Measurements from ENCODE around the gene HACD3. TPM values are rescaled to one million over a fixed set of nuclear protein-coding genes. Genes with fewer than 3 reads are reported as not detected.

Gene HACD3
- total and polyA plus RNA-seq, 2 of the 4 experiments (the other 2 are of a cell fraction): 60.9 to 131 TPM

DNA sequence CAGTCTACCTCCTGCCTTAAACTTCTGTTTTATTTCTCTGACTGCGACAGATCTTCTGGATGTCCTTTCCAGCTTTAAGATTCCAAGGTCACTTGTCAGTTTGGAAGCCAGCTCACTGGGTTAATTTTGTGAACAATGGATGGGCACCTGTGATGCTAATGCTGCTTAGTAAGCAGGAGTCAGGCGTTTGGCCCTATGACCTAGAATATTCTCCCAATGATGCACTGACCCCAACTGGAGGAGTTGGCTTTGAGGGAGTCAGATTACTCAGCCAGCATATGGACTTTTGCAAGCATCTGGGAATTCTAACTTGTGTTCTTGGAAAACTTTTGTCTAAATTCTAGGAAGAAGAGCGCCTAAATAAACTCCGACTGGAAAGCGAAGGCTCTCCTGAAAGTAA is 28.1 kb downstream of the HACD3 start:
- no peak overlapping the region for H2BK120ac ChIP-seq (ENCODE audit: low read depth, low read length)
- no peak overlapping the region for H2AK9ac ChIP-seq (replicated peaks; ENCODE audit: low read depth, low read length, poor library complexity)
- peaks cover 4% of the 10 kb centered on the region for H3K4me1 ChIP-seq (ENCODE audit: control insufficient read depth, insufficient read depth, low read length)
- H4K8ac ChIP-seq (ENCODE audit: low read depth in 2 of 2, low read length in 2 of 2): no peak overlapping the region
- peaks cover 5% of the 10 kb centered on the region; the same call in 1 of the 2 replicates for H4K20me1 ChIP-seq (ENCODE audit: insufficient read depth, low read length)
- H3K9me3 ChIP-seq (ENCODE audit: control insufficient read depth, insufficient read depth, low read length): no peaks in the 10 kb centered on the region
- H3K27ac ChIP-seq (ENCODE audit: insufficient read depth, low read length): no peak overlapping the region
- no peak overlapping the region for H4K91ac ChIP-seq (ENCODE audit: insufficient read depth, low read depth, low read length)
- intact Hi-C loops (cut with micrococcal nuclease) (no loop called here), dilution Hi-C loops (cut with HindIII; ENCODE audit: low sequenced_read_pairs, unreplicated experiment) (no loop called here), in situ Hi-C loops (cut with MboI; ENCODE audit: low sequenced_read_pairs) (no loop called here)
- H3K79me1 ChIP-seq (ENCODE audit: low read depth in 1 of 2, low read length in 2 of 2): peaks cover 31 to 55% of the 10 kb centered on the region in 2 experiments
- ChIA-PET CTCF (interaction anchor here (0.6 kb wide), 1 partner anchor 29 kb away, joined by 3 read pairs; no protein-coding TSS in a partner anchor), POLR2A (ENCODE audit: unreplicated experiment) (no interaction called here)
- no peaks in the 10 kb centered on the region for H3K27me3 ChIP-seq (ENCODE audit: control insufficient read depth, insufficient read depth, low read length)
- H3K9me1 ChIP-seq (ENCODE audit: insufficient read depth, low read length): peaks cover 10% of the 10 kb centered on the region; the same call in 1 of the 2 replicates
- no peak overlapping the region for H2BK20ac ChIP-seq (ENCODE audit: low read depth, low read length)
- peaks cover 20% of the 10 kb centered on the region for H3K36me3 ChIP-seq (ENCODE audit: control insufficient read depth, insufficient read depth, low read length)
- no peak overlapping the region for H2AFZ ChIP-seq (replicated peaks; ENCODE audit: low read length, poor library complexity)
- peak; percentile 90 for ATAC-seq (ENCODE audit: low read depth)
- H3K4me2 ChIP-seq (ENCODE audit: low read depth, low read length): no peak overlapping the region
- H3K14ac ChIP-seq (replicated peaks; ENCODE audit: low read depth, low read length): no peak overlapping the region
- H2BK15ac ChIP-seq (ENCODE audit: low read depth, low read length): no peak overlapping the region
- H3K4ac ChIP-seq (ENCODE audit: low read depth, low read length): no peak overlapping the region
- no peak overlapping the region for H3K9ac ChIP-seq (ENCODE audit: low read depth, low read length)
- no peak overlapping the region for H2AK5ac ChIP-seq (ENCODE audit: low read depth, low read length)
- H3K18ac ChIP-seq (ENCODE audit: low read depth, low read length): no peak overlapping the region
- peak; percentile 86 for DNase-seq
- H3K23ac ChIP-seq (ENCODE audit: low read depth, low read length): no peak overlapping the region
- no peak overlapping the region for H3K4me3 ChIP-seq (ENCODE audit: insufficient read depth, low read depth, low read length)
- no peak overlapping the region for H4K5ac ChIP-seq (ENCODE audit: low read depth, low read length)
- TF ChIP-seq POLR2A (IDR thresholded peaks at IDR 0.05; ENCODE audit: low read depth, low read length) (no peak), SMC3 (IDR thresholded peaks at IDR 0.05; ENCODE audit: low read depth, low read length) (no peak), RAD21 (IDR thresholded peaks at IDR 0.05; ENCODE audit: low read length) (0 out of 2 replicates have a peak, but pooled peaks have one; percentile 7), BHLHE40 (IDR thresholded peaks at IDR 0.05; ENCODE audit: low read depth, low read length) (peak; percentile 62), RCOR1 (IDR thresholded peaks at IDR 0.05; ENCODE audit: insufficient replicate concordance, low read length) (peak; percentile 81), CEBPB (IDR thresholded peaks at IDR 0.05; ENCODE audit: low read depth, low read length) (peak; percentile 13; the same call in 1 of the 2 replicates), MAZ (IDR thresholded peaks at IDR 0.05; ENCODE audit: borderline replicate concordance, low read depth, low read length) (no peak)
- TF ChIP-seq, protein P1, sequence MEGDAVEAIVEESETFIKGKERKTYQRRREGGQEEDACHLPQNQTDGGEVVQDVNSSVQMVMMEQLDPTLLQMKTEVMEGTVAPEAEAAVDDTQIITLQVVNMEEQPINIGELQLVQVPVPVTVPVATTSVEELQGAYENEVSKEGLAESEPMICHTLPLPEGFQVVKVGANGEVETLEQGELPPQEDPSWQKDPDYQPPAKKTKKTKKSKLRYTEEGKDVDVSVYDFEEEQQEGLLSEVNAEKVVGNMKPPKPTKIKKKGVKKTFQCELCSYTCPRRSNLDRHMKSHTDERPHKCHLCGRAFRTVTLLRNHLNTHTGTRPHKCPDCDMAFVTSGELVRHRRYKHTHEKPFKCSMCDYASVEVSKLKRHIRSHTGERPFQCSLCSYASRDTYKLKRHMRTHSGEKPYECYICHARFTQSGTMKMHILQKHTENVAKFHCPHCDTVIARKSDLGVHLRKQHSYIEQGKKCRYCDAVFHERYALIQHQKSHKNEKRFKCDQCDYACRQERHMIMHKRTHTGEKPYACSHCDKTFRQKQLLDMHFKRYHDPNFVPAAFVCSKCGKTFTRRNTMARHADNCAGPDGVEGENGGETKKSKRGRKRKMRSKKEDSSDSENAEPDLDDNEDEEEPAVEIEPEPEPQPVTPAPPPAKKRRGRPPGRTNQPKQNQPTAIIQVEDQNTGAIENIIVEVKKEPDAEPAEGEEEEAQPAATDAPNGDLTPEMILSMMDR (conservative IDR thresholded peaks at IDR 0.05; ENCODE audit: low read depth, low read length): 0 out of 2 replicates have a peak, but pooled peaks have one; percentile 9
- H2BK5ac ChIP-seq (ENCODE audit: low read depth, low read length, poor library complexity, severe bottlenecking): no peak overlapping the region
- WGBS, 2 experiments (ENCODE audit: extremely low coverage in 2 of 2, insufficient read length in 1 of 2): 96% methylated on average over 3 of the region's 5 CpGs; no CpG with 5 or more reads in 1 of the 2 experiments
- BruUV-seq (replicated peaks): no TSS peak
- H3K56ac ChIP-seq (ENCODE audit: extremely low read depth, insufficient read depth, low read length): no peak overlapping the region

Measured in IMR-90 (cell line).